ENCODE results near the gene KCNIP2.

DNA sequence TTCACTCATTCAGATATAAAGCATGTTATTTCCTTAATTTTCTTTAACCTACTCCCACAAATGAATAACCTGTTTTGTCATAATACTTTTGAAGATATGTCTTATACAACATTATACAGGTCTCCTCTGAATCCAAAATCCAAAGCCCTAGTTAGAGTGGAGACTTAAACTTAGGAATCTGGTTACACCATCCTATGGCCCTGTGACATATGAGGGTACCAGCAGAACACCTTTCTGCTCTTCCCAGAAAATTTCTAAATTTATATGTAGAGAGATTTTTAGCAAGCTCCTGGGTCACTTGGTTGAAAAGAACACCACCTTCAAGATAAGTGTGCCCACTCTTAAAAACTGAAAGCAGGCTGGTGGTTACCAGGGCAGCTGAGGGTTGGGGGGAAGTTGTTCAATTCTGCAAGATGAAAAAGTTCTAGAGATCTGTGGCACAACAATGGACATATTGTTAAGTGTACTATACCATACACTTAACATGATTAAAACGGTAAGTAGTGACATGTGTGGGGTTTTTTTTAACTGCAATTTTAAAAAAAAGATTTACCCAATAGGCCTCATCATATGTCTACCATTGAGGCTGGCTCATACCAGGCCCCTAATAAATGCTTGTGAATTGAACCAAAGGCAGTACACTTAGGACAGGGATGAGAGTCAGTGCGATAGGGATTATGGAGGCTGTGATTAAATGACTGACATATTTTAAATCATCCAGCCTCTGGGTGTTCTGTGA lies 37.6 kb upstream of the KCNIP2 start:
- TF ChIP-seq, protein P1, sequence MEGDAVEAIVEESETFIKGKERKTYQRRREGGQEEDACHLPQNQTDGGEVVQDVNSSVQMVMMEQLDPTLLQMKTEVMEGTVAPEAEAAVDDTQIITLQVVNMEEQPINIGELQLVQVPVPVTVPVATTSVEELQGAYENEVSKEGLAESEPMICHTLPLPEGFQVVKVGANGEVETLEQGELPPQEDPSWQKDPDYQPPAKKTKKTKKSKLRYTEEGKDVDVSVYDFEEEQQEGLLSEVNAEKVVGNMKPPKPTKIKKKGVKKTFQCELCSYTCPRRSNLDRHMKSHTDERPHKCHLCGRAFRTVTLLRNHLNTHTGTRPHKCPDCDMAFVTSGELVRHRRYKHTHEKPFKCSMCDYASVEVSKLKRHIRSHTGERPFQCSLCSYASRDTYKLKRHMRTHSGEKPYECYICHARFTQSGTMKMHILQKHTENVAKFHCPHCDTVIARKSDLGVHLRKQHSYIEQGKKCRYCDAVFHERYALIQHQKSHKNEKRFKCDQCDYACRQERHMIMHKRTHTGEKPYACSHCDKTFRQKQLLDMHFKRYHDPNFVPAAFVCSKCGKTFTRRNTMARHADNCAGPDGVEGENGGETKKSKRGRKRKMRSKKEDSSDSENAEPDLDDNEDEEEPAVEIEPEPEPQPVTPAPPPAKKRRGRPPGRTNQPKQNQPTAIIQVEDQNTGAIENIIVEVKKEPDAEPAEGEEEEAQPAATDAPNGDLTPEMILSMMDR (IDR thresholded peaks at IDR 0.05; ENCODE audit: low read depth, low read length): no peak
- TF ChIP-seq EZH2phosphoT487 (IDR thresholded peaks at IDR 0.05; ENCODE audit: low read depth): no peak

Measured in OCI-LY3 (cell line).